Fibroblast of skin of left biceps (primary cell): Measurements from ENCODE around the gene FMO4.
"Not testable (repeated sequence)": the region's sequence is repeated elsewhere in the genome, so short reads cannot be mapped to it uniquely, and the experiment has no call there.

Experiments
- DNase-seq, 2 experiments: peaks; one replicate each; pipeline ENCODE4 v3.0.0-alpha.2; 2013; ENCODE audit warnings: low read depth in 2 of 2

Gene FMO4, protein sequence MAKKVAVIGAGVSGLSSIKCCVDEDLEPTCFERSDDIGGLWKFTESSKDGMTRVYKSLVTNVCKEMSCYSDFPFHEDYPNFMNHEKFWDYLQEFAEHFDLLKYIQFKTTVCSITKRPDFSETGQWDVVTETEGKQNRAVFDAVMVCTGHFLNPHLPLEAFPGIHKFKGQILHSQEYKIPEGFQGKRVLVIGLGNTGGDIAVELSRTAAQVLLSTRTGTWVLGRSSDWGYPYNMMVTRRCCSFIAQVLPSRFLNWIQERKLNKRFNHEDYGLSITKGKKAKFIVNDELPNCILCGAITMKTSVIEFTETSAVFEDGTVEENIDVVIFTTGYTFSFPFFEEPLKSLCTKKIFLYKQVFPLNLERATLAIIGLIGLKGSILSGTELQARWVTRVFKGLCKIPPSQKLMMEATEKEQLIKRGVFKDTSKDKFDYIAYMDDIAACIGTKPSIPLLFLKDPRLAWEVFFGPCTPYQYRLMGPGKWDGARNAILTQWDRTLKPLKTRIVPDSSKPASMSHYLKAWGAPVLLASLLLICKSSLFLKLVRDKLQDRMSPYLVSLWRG

DNA sequence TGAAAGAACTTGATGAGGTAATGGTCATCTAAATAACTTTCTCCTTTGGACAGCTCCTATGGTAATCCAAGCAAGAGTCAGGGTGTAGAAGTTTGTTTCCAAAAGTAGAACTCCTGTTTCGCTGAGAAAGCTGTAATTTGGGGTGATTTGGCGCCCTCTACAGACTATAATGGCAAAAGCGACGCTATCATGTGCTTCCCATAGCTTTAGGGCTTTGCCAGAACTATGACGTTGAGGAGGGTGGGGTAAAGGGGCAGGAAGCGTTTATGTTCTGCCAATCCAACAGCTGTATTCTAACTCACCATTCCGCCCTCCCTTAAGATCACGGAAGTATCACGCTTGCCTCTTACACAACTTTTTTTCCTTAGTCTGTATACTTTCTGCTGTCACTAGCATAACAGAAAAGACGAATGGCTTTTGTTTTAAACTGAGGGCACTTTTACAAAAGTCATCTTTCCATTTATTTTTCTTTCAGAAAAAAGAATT lies at the start of gene FMO4:
Gene FMO4, plus strand, starts transcription at position 349 of the 486 bp plus-strand sequence. CDS start 5,643 bp downstream, outside the sequence.
- peak; percentile 97 to 98 for DNase-seq

DNA sequence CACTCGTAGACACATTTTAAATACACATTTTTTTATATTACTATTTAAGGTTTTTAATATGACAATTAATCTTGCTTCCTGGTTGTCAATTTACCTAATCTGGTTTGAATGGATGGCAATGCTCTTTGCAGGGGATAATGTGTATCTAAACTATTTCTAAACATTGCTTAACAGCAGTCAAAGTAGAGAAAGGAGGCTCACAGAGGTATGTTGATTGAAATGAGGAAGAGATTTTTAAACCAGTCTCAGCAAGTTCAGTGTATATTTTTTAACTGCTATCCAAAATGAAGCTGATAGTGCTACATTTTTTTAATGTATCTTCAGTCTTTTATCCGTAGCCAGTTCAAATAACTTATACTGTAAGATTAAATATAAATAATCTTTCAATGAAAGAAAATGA lies 48.3 kb upstream of the FMO4 start:
- DNase-seq = no peak

DNA sequence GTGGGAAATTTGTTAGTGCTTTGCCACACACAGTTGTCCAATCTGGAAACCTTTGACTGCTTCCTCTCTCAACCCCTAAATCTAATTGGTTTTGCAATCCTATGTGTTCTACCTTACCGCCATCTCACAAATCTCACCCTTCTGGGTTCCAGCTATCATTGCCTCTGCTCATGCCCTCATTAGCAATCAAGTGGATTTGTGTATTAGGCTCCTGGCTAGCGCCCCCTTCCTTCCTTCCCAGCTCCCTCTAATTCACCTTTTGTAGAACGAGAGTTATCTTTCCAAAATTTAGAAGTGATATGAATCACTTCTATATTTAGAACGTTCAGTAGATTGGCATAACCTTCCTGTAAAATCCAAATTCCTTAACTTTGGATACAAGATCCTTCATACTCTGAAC lies 47.1 kb upstream of the FMO4 start:
- no peak for DNase-seq

DNA sequence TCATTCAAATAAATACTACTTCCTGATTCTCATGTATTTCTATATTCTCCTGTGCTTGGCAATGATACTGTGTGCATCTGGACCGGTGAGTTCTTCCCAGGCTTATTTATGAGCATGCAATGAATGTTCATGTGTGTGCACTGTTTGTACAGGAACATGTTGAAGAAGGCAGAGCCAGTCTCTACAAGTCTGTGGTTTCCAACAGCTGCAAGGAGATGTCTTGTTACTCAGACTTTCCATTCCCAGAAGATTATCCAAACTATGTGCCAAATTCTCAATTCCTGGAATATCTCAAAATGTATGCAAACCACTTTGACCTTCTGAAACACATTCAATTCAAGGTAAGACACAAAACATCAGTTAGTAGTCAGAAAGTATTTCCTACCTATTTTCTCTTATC lies 46.6 kb upstream of the FMO4 start:
- peak; percentile 83 to 85 for DNase-seq

DNA sequence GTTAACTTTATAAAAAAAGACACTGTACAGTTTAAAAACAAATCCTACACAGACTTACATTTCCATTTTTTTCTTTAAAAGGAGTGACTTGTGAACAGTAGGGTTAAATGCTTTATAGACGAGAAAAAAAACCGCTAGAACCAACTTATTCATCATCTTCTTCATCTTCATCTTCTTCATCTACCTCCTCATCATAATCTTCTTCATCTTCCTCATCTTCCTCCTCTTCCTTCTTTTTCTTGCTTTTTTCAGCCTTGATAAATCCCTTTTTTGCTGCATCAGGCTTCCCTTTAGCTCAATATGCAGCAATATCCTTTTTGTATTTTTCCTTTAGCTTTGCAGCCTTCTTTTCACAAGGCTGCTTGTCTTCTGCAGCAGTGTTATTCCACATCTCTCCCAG lies 43.2 kb upstream of the FMO4 start:
- DNase-seq = no peak

DNA sequence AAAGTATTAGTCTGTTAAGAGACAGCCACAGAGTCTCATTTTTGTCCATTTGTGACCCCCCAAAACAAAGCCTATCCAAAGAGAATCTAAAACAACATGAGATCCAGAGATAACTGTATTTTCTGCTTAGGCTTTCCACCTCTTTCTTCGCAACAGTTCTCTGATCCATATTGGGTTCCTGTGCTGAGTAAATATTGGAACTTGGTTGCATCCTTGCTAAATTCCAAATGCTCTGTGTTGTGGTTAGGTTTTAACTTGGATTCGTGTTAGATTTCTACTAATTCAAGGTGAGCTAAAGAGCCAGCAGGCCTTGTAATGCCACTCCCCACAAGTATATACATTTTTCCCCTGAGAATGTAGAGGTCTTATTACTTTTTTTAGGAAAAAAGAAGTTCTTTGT lies 36.4 kb upstream of the FMO4 start:
- DNase-seq = no peak

DNA sequence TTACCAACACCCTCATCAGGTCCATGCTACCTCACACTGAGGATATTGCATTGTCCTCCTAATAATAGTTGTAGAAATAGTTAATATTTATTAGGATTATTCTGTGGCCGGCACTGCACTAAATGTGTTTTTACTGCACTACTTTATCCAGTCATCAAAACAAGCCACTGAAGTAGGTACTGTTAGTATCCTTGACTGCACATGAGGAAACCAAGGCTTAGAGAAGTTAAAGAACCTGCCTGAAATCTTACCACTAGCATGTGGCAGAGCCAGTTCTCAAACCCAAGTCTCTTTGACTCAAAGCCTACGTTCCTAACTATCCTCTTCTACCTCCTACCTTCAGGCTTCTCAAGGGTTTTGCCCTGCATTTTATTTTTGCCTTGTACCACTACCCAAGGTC lies 34.7 kb upstream of the FMO4 start:
- DNase-seq = no peak

DNA sequence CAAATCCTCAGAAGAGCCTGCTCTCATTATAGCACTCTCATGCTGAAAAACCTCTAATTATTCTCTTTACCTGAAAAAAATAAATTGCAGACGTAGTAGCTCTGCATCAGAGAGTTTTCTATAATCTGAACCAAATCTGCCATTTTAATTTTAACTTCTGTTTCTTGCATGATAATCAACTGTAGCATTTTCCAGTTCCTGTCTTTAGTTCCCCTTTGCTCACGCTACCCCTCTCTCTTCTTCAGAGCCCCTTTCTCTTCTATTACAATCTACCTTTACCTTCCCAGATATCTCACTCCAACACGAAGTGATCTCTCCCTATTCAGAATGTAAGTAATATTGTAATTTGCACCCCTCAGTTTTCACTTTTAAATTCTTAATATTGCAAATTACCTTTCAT lies 34.3 kb upstream of the FMO4 start:
- DNase-seq = no peak

DNA sequence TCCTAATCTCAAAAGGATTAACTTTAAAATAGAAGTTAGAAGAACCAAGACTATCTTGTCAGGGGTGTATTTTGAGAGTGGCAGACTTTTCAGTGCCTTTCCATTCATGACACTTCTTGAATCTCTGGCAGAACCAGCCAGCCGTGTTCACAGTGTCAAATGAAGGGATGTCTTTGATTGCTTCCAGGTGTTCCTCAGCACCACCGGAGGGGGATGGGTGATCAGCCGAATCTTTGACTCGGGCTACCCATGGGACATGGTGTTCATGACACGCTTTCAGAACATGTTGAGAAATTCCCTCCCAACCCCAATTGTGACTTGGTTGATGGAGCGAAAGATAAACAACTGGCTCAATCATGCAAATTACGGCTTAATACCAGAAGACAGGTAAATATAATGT lies 33.4 kb upstream of the FMO4 start:
- DNase-seq = no peak

DNA sequence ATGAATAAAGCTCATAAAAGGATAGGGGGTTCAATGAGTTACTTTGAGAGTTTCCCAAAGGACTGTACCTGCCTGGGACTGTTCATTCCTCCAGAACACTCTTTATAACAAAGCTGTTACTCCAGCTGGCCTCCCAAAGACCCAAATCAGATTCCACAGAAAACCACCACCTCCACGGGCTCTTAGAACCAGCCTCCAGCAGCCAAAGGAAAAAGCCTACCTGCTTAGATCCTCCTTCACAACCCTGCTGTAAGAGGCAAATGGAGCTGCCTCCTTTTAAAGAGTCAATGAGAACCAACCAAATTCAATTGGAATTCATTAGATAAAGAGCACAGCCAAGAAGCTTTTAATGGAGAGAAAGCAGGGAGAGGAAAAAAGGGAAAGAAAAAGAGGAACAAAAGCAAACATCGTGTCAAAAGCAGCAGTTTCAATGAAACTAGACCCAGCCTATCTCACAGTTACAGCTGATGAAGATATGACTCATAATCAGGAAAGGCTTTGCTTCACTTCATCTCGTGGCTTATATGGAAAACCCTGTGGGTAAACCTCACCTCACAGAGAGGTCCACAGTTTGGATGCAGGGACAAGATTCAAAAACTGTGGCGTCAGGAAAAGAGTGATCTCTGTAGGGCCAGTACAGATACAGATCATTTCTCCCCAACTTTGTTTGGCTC lies 27.8 kb upstream of the FMO4 start:
- no peak for DNase-seq

DNA sequence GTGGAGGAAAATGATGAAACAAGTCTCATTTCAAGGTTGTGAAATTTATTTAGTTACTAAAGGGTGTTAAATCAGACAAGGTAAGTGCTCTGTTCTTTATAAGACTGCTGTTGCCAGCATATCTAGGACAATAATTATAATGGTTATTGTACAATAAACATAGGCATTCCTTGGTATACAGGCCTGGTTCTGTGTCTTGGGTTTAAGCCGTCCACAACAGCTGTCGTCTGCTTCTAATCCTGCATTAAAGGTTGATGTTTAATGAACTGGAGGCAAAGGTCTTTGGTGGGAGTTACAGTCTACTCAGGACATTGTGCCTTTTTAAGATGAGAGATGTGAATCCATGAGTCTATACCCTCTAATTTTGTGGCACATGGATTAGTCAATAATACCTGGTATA lies 23.4 kb upstream of the FMO4 start:
- DNase-seq = no peak

DNA sequence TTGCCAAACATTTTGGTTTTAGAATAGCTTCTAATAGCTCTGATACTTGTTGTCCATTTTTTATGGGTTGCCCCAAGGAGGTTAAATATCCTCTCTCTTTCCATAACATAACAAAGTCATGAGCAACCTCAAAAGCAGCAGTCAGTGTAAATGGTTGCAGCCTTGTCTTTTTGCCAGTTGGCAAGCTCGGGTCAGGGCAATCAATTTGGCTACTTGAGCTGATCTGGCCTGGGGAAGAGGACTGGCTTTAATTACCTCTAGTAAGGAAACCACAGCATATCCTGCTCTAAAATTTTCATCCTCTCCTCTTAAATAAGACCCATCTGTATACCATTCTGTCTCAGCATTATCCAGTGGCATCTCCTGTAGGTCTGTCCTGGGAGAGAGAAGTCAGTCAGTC lies 21.2 kb upstream of the FMO4 start:
- peak; percentile 85 to 88 for DNase-seq

DNA sequence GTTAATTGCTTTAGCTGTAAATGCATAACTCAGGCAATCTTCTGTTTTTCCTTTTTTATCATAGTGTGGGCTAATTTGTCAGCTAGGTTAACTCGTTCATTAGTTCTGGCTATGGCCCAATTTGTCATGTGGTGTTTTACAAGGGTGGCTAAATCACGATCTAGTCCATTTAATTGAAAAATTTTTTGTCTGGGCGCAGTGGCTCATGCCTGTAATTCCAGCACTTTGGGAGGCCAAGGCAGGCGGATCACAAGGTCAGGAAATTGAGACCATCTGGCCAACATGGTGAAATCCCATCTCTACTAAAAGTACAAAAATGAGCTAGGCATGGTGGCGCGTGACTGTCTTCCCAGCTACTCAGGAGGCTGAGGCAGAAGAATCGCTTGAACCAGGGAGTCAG lies 18.6 kb upstream of the FMO4 start:
- not testable (repeated sequence) for DNase-seq

DNA sequence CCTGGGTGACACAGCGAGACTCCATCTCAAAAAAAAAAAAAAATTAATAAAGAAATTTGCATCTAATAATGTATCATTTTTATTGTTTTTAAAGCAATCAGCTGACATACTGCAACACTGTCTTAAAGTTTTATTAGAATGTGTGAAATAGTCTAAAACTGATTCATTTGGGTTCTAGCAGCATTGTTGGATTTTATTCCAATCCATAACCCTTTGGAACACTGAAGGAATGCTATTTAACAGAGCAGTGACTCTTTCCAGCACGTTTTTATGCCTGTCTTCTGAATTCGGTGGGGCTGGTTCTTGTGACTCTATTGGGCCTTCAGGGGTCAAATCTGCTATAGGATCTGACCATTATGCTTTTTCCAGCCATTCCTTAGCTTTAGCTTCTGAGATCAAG lies 18.2 kb upstream of the FMO4 start:
- no peak for DNase-seq

DNA sequence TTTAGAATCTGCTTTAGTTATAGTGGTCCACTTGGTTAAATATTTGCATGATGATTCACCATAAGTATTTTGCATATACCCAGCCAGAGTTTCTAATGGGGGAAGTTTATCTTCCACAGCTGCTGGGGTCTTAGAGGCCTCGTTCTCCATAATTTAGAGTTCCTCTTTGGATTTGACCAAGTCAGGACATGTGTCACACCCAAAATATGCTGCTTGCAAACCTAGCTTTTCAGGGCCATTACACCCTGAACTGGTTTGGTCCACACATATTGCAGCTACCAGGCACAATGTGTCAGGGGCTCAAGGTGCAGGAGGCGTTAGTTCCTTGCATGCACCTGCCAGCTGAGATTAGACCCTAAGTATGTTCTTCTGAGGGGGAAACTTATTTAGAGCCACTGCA lies 17.1 kb upstream of the FMO4 start:
- DNase-seq = no peak

DNA sequence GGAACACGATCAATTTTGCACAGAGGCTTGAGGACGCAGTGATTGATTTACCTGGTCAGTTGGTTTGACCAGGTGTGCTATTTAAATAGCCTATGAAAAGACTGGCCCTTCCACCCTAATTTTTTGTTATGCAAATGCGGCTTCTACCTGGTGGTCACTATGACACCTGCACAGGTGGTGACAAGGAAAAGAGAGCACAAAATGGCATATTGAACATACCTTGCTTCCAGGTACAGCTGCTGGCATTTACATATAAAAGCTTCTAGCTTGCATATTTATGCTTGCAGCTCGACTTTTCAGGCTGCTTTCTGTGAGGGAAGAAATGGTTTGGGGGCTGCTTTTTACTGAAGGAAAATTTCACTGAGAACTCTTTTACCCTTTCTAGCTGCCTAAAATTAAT lies 15.3 kb upstream of the FMO4 start:
- no peak for DNase-seq

DNA sequence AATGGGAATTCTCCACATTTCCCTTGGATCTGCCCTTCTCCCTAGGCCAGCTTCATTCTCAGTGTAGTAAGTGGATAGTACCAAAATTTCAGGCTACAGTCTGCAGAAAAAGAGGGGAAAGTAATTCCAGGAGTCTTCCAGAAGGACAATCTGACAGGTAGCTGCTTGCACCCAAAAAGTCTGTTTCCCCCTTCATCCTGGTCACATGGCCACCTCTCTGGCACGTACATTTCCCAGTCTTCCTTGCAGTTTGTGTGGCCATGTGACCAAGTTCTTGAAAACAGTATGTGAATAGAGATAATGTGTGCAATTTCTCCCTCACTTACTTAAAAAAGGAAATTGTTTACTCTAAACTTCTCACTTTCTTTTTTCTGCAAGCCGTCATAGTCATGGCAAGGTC lies 14.6 kb upstream of the FMO4 start:
- DNase-seq = no peak

DNA sequence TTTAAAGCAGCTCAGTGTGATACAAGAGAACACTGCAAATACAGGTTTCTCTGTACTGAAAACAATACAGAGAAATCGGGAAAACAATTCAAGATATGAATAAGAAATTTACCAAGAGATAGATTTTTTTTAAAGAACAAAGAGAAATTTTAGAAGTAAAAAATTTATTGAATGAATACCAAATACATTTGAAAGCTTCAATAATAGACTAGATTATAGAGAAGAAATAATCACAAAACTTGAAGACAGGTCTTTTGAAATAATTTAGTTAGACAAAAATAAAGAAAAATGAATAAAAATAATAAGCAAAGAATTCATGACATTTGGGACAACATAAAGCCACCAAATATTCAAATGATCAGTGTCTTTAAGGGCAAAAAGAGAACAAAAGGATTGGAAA lies 13.6 kb upstream of the FMO4 start:
- no peak for DNase-seq

DNA sequence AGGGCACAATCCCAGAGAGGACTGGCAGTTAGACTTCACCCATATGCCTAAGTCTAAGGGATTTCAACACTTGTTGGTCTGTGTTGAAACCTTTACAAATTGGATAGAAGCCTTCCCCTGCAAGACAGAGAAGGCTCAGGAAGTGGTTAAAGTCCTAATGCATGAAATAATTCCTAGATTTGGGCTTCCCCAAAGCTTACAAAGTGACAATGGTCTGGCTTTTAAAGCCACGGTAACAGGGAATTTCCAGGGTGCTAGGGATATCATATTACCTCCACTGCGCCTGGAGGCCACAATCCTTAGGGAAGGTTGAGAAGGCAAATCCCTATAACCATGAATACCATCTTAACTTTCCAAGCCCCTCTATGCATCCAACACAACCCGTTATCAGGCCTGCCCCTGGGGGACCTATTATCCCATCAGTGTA lies 3.3 kb upstream of the FMO4 start:
- no peak for DNase-seq

DNA sequence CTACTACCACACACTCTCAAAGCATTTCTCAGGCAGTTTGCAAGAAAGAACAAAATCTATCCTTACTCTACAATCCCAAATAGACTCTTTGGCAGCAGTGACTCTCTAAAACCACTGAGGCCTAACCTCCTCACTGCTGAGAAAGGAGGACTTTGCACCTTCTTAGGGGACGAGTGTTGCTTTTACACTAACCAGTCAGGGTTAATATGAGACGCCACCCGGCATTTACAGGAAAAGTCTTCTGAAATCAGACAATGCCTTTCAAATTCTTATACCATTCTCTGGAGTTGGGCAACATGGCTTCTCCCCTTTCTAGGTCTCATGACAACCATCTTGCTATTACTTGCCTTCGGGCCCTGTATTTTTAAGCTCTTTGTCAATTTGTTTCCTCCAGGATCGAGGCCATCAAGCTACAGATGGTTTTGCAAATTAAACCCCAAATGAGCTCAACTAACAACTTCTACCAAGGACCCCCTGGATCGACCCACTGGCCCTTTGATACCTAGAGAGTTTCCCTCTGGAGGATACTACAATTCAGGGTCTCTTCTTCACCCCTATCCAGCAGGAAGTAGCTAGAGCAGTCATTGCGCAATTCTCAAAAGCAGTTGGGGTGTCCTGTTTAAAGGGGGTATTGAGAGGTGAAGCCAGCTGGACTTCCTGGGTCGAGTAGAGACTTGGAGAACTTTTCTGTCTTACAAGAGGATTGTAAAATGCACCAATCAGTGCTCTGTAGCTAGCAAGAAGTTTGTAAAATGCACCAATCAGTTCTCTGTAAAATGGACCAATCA lies 2.0 kb upstream of the FMO4 start:
- no peak for DNase-seq

DNA sequence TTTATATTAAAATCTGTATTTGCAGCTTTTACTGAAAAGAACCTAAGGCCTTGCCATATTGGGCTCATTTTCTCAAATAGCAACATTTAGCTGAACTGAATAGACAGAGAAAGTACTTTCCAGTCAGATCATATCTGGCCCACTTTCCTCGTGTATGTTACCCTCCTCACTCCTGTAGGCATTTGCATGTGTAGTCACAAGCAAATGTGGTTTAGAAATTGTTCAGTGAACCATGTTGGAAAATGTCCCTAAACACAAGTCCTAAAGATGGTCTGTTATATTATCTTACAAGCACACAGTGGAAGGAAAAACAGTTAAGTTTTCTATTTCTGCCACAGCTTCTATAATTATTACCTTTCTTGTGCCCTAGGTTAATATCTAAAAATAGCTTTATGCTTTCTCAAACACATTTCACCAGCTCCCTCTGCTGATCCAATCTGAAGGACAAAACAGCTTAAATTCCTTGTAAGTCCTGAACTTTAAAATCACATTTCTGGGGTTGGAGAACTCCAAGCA lies 606 bp upstream of the FMO4 start:
- no peak for DNase-seq

DNA sequence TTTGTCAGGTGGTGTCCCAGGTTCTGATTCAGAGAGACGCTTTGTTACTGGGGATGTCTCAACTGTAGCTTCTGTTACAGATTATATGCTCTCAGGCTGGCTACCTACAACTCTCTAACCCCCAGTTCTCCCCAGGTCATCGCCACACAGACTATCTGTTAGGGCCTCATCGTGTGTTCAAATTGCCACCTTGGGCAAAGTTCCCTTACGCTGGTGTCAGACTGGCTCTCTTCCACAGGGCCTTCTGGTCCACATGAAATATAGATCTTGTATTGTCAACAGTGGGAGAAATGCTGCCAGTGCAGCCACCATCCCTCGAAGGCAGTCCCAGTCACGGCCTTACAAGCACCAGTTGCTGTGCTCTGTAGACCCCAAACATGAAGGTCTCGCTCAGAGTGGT lies 15.3 kb downstream of the FMO4 start:
- DNase-seq = no peak
